ENCODE results near the gene D2HGDH. TPM values are rescaled to one million over a fixed set of nuclear protein-coding genes. Genes with fewer than 3 reads are reported as not detected.
"Not testable (repeated sequence)": the region's sequence is repeated elsewhere in the genome, so short reads cannot be mapped to it uniquely, and the experiment has no call there.

The D2HGDH gene
- total RNA-seq, 1 experiment from 2014 or later = 10.3 TPM

GRCh38 chr2:241724975-241725870 is 9.2 kb upstream of the D2HGDH start:
- DNase-seq (ENCODE audit: extremely low read depth, low read depth) = no peak

GRCh38 chr2:241726459-241726858 is 8.0 kb upstream of the D2HGDH start:
- no peak for DNase-seq (ENCODE audit: extremely low read depth, low read depth)

- no peak for DNase-seq (ENCODE audit: extremely low read depth, low read depth)
Observed at GRCh38 chr2:241728000-241728399, 6.4 kb upstream of the D2HGDH start.

- no peak for DNase-seq (ENCODE audit: extremely low read depth, low read depth)
Observed at GRCh38 chr2:241728627-241729026, 5.8 kb upstream of the D2HGDH start.

GRCh38 chr2:241729868-241730267 is 4.6 kb upstream of the D2HGDH start:
- no peak for DNase-seq (ENCODE audit: extremely low read depth, low read depth)

- DNase-seq (ENCODE audit: extremely low read depth, low read depth) = no peak
Observed at GRCh38 chr2:241730671-241731293, 3.6 kb upstream of the D2HGDH start.

- peak; percentile 18 for DNase-seq (ENCODE audit: extremely low read depth, low read depth)
Observed at GRCh38 chr2:241732513-241733186, 1.8 kb upstream of the D2HGDH start.

- DNase-seq (ENCODE audit: extremely low read depth, low read depth) = no peak
Observed at GRCh38 chr2:241733391-241734207, 831 bp upstream of the D2HGDH start.

- DNase-seq (ENCODE audit: extremely low read depth, low read depth) = no peak
Observed at GRCh38 chr2:241734208-241734466, 293 bp upstream of the D2HGDH start.

- no peak for DNase-seq (ENCODE audit: extremely low read depth, low read depth)
Observed at GRCh38 chr2:241736111-241736510, 1.7 kb downstream of the D2HGDH start.

- DNase-seq (ENCODE audit: extremely low read depth, low read depth) = no peak
Observed at GRCh38 chr2:241738040-241738686, 3.7 kb downstream of the D2HGDH start.

GRCh38 chr2:241739177-241739576 is 4.7 kb downstream of the D2HGDH start:
- DNase-seq (ENCODE audit: extremely low read depth, low read depth) = no peak

- DNase-seq (ENCODE audit: extremely low read depth, low read depth) = no peak
Observed at GRCh38 chr2:241739651-241740050, 5.2 kb downstream of the D2HGDH start.

- DNase-seq (ENCODE audit: extremely low read depth, low read depth) = no peak
Observed at GRCh38 chr2:241741016-241741415, 6.6 kb downstream of the D2HGDH start.

GRCh38 chr2:241742320-241742939 is 8.0 kb downstream of the D2HGDH start:
- DNase-seq (ENCODE audit: extremely low read depth, low read depth) = no peak

GRCh38 chr2:241743008-241743407 is 8.6 kb downstream of the D2HGDH start:
- not testable (repeated sequence) for DNase-seq (ENCODE audit: extremely low read depth, low read depth)

- no peak for DNase-seq (ENCODE audit: extremely low read depth, low read depth)
Observed at GRCh38 chr2:241743620-241744019, 9.2 kb downstream of the D2HGDH start.

- no peak for DNase-seq (ENCODE audit: extremely low read depth, low read depth)
Observed at GRCh38 chr2:241744028-241744754, 9.8 kb downstream of the D2HGDH start.

- no peak for DNase-seq (ENCODE audit: extremely low read depth, low read depth)
Observed at GRCh38 chr2:241745276-241745675, 10.8 kb downstream of the D2HGDH start.
